GM12878 (cell line): Measurements from ENCODE around the gene RAD23B. TPM values are rescaled to one million over a fixed set of nuclear protein-coding genes. Genes with fewer than 3 reads are reported as not detected.

Experiments used
- ATAC-seq: fragments of 200-7000 bp; cut with Tn5 transposase; 3 replicates; pipeline ENCODE4 v1.9.1; 2020; ENCODE audit warnings: mild to moderate bottlenecking, moderate library complexity
- BruUV-seq: library from RNA; stranded (reverse); fragments of 400-500 nt; replicated peaks from 2 replicates; lab custom pipeline; 2021; lab: Mats Ljungman, UMichigan
- CTCF ChIA-PET: fragments of 300-600 bp; sonication (Branson Sonifier 250); formaldehyde crosslinking; extraction: SDS; loops from one replicate; lab custom pipeline; 2021; ENCODE audit warnings: inconsistent platforms; lab: Yijun Ruan, JAX
- POLR2A ChIA-PET: fragments of 350-600 bp; formaldehyde crosslinking; extraction: SDS; loops from one replicate; lab custom pipeline; 2021; ENCODE audit warnings: inconsistent platforms; lab: Charles Lee
- RAD21 ChIA-PET: fragments of 300-600 bp; sonication (Branson Sonifier 250); formaldehyde crosslinking; loops from one replicate; lab custom pipeline; 2023; ENCODE audit warnings: antibody characterized with exemption; ENCODE audit not compliant: unreplicated experiment; lab: Charles Lee
- SMC1A ChIA-PET: fragments of 300-600 bp; sonication (Branson Sonifier 250); formaldehyde crosslinking; loops from one replicate; lab custom pipeline; 2023; ENCODE audit not compliant: unreplicated experiment, uncharacterized antibody; lab: Charles Lee
- DNase-seq: peaks from one replicate; pipeline ENCODE4 v3.0.0-alpha.2; 2011; ENCODE audit warnings: low read depth, low spot score
- FAIRE-seq: peaks from 3 replicates; lab custom pipeline; 2011; peaks lifted over from hg19 to GRCh38; lab: Jason Lieb, UNC
- H2AFZ ChIP-seq: 2 replicates; pipeline ENCODE4 v1.6.0; 2011; ENCODE audit warnings: low read depth, low read length, control low read depth; ENCODE audit not compliant: control insufficient read depth
- H3K27ac ChIP-seq: 2 replicates; pipeline ENCODE4 v1.5.1; 2011; ENCODE audit warnings: control low read depth; ENCODE audit not compliant: control insufficient read depth, insufficient read depth
- H3K27me3 ChIP-seq, 2 experiments: replicated peaks in 1 of 2; 2 replicates each; pipeline versions ENCODE4 v1.6.0 to v1.6.1; 2011; ENCODE audit warnings: low read length in 1 of 2; ENCODE audit not compliant: control insufficient read depth in 2 of 2, insufficient read depth in 2 of 2
- H3K36me3 ChIP-seq, 2 experiments: 2 replicates each; pipeline ENCODE4 v1.5.1; 2011; ENCODE audit warnings: low read length in 1 of 2; ENCODE audit not compliant: control insufficient read depth in 2 of 2, insufficient read depth in 2 of 2
- H3K4me1 ChIP-seq: 2 replicates; pipeline ENCODE4 v1.6.1; 2011; ENCODE audit warnings: mild to moderate bottlenecking, low read length, moderate library complexity, mixed read lengths; ENCODE audit not compliant: control insufficient read depth, insufficient read depth
- H3K4me2 ChIP-seq: 2 replicates; pipeline ENCODE4 v1.6.0; 2011; ENCODE audit warnings: control low read depth; ENCODE audit not compliant: control insufficient read depth, insufficient read depth
- H3K4me3 ChIP-seq: fragments of 200-600 bp; sonication (generic); 2 replicates; pipeline ENCODE4 v1.5.1; 2016
- H3K79me2 ChIP-seq: 2 replicates; pipeline ENCODE4 v1.6.0; 2011; ENCODE audit warnings: low read length; ENCODE audit not compliant: control insufficient read depth, insufficient read depth
- H3K9ac ChIP-seq: 2 replicates; pipeline ENCODE4 v1.8.0; 2011; ENCODE audit warnings: low read length, control low read depth, mixed read lengths; ENCODE audit not compliant: control insufficient read depth, insufficient read depth
- H3K9me3 ChIP-seq: replicated peaks from 3 replicates; pipeline ENCODE4 v1.5.1; 2011; ENCODE audit warnings: mild to moderate bottlenecking, low read length; ENCODE audit not compliant: control insufficient read depth, insufficient read depth
- H4K20me1 ChIP-seq: 2 replicates; pipeline ENCODE4 v1.6.0; 2011; ENCODE audit not compliant: control insufficient read depth, insufficient read depth
- CBFB ChIP-seq: IDR thresholded peaks from 2 replicates; pipeline ENCODE4 v1.6.1; 2016; ENCODE audit warnings: antibody characterized with exemption, low read depth
- CHD1 ChIP-seq: IDR thresholded peaks from 2 replicates; pipeline ENCODE4 v1.6.1; 2012; ENCODE audit warnings: low read depth, low read length, improper control_type of control experiment
- CHD2 ChIP-seq: IDR thresholded peaks from 2 replicates; pipeline ENCODE4 v1.6.1; 2011; ENCODE audit warnings: low read depth, low read length, improper control_type of control experiment, borderline replicate concordance
- CUX1 ChIP-seq: IDR thresholded peaks from 2 replicates; pipeline ENCODE4 v1.6.1; 2012; ENCODE audit warnings: improper control_type of control experiment, low read depth, low read length; ENCODE audit not compliant: insufficient replicate concordance
- E2F4 ChIP-seq: IDR thresholded peaks from 2 replicates; pipeline ENCODE4 v1.6.1; 2012; ENCODE audit warnings: low read depth, low read length, improper control_type of control experiment
- KAT2A ChIP-seq: conservative IDR thresholded peaks from 2 replicates; pipeline ENCODE4 v1.6.1; 2011; ENCODE audit warnings: low read depth, low read length; ENCODE audit not compliant: control insufficient read depth
- MLLT1 ChIP-seq: fragments of 450-650 bp; IDR thresholded peaks from 2 replicates; pipeline ENCODE4 v1.6.1; 2016; ENCODE audit warnings: mild to moderate bottlenecking
- NFXL1 ChIP-seq: fragments of 450-650 bp; IDR thresholded peaks from 2 replicates; pipeline ENCODE4 v1.6.1; 2017; ENCODE audit warnings: antibody characterized with exemption, mild to moderate bottlenecking, borderline replicate concordance
- PML ChIP-seq: IDR thresholded peaks from 2 replicates; pipeline ENCODE4 v1.6.1; 2012; ENCODE audit warnings: low read length, inconsistent platforms
- RELB ChIP-seq: fragments of 450-650 bp; IDR thresholded peaks from 2 replicates; pipeline ENCODE4 v1.6.1; 2017; ENCODE audit warnings: low read depth, mild to moderate bottlenecking, moderate library complexity
- ZNF384 ChIP-seq: IDR thresholded peaks from 2 replicates; pipeline ENCODE4 v1.6.1; 2012; ENCODE audit warnings: low read depth, mild to moderate bottlenecking, low read length, improper control_type of control experiment, borderline replicate concordance
- ZNF622 ChIP-seq: fragments of 450-650 bp; IDR thresholded peaks from 2 replicates; pipeline ENCODE4 v1.6.1; 2017; ENCODE audit warnings: mild to moderate bottlenecking, inconsistent platforms
- ZZZ3 ChIP-seq: IDR thresholded peaks from 2 replicates; pipeline ENCODE4 v1.6.1; 2011; ENCODE audit warnings: low read depth; ENCODE audit not compliant: control insufficient read depth, insufficient read length
- WGBS: methylation state at CpG from one replicate; pipeline ENCODE4 v1.1.6; 2016; ENCODE audit warnings: low lambda C conversion rate; ENCODE audit not compliant: insufficient replicate concordance, insufficient coverage; ENCODE audit errors: missing lambda C conversion rate; 5-methylcytosine and 5-hydroxymethylcytosine counted together
- in situ Hi-C: fragments of 300-500 bp; cut with MboI; formaldehyde crosslinking; loops from 9 replicates; pipeline ENCODE4 v1.14.3; 2018; ENCODE audit warnings: mixed read lengths
- intact Hi-C: fragments of 100-400 bp; cut with micrococcal nuclease; formaldehyde crosslinking; loops from one replicate; pipeline ENCODE4 v1.14.2; 2022; ENCODE audit not compliant: unreplicated experiment
- polyA plus RNA-seq, 11 experiments: library from polyadenylated mRNA; depleted of rRNA in 4 of 11; unstranded in 6 of 11; stranded (reverse) in 5 of 11; fragments of >200 nt; fragmentation: Nextera tagmentation in 4 of 11; fragmentation: Illumina TruSeq in 1 of 11; extraction: Ambion mirVana in 4 of 11; extraction: Trizol in 1 of 11; gene quantifications; 1 replicate in 1 of 11; 2 replicates in 10 of 11; pipeline versions ENCODE4 v1.2.1 to v1.2.3, GENCODE V29; 2011 to 2016; ENCODE audit warnings: inconsistent platforms in 2 of 11, missing spikeins in 2 of 11, low read depth in 1 of 11
- total RNA-seq, 4 experiments: library from RNA; depleted of rRNA in 3 of 4; stranded (reverse); fragments of >200 nt in 3 of 4; fragmentation: Illumina TruSeq in 1 of 4; extraction: Trizol in 1 of 4; gene quantifications; 2 replicates each; pipeline versions ENCODE4 v1.2.1 to v1.2.3, GENCODE V29; 2013 to 2021

Gene RAD23B
- total and polyA plus RNA-seq, 10 of the 15 experiments (the other 5 are each of a cell fraction or from before 2014, with no cell fraction given) = 10.3 to 256 (median 54.6) TPM

- Histone ChIP-seq H3K27me3 (no peaks in the 10 kb centered on the region), H3K9ac (no peak overlapping the region), H3K36me3 (no peaks in the 10 kb centered on the region), H2AFZ (no peak overlapping the region), H3K27ac (no peak overlapping the region), H3K4me3 (no peak overlapping the region), H3K4me1 (peaks cover 11% of the 10 kb centered on the region), H4K20me1 (no peaks in the 10 kb centered on the region), H3K79me2 (no peaks in the 10 kb centered on the region), H3K9me3 (no peaks in the 10 kb centered on the region; the same call in 2 of the 3 replicates)
- DNase-seq (no peak), FAIRE-seq (no peak), ATAC-seq (no peak)
- BruUV-seq = no TSS peak
- SMC1A ChIA-PET = interaction anchor here (1.5 to 5.7 kb wide), 5 partner anchors 11 to 78 kb away, joined by 5 to 104 read pairs (median 41); partner anchors contain the start of gene RAD23B
- WGBS = 17% methylated on average over 2 of the region's 2 CpGs
- intact Hi-C loops (loop anchor here (5.0 kb wide), 1 partner anchor 86 kb away; no protein-coding TSS in a partner anchor), in situ Hi-C loops (no loop called here)
- RAD21 ChIA-PET = interaction anchor here (0.7 to 3.9 kb wide), 4 partner anchors 11 to 23 kb away, joined by 3 to 27 read pairs (median 4); partner anchors contain the start of gene RAD23B
- CTCF ChIA-PET = interaction anchor here (1.4 to 4.2 kb wide), 5 partner anchors 10 to 127 kb away, joined by 4 to 25 read pairs (median 9); no protein-coding TSS in a partner anchor
- POLR2A ChIA-PET = interaction anchor here (1.0 to 5.7 kb wide), 2 partner anchors 10 to 43 kb away, joined by 4 to 28 read pairs; no protein-coding TSS in a partner anchor
- TF ChIP-seq RELB (no peak), MLLT1 (no peak), ZNF384 (no peak), CBFB (no peak), CUX1 (no peak), PML (no peak), ZNF622 (no peak), E2F4 (no peak), CHD1 (no peak), ZZZ3 (no peak), NFXL1 (no peak), KAT2A (no peak), CHD2 (no peak)
- TF ChIP-seq, all 136 proteins: peak for 0
- H3K4me2 ChIP-seq = no peak overlapping the region
Measured at GRCh38 chr9:107263289-107263688, 19.8 kb upstream of the RAD23B start.
